ENCODE data around the gene PHACTR3.
A peak's percentile ranks its signal among the peaks of the same experiment; 100 is the strongest.
"Not testable (repeated sequence)": the region's sequence is repeated elsewhere in the genome, so short reads cannot be mapped to it uniquely, and the experiment has no call there.

Gene PHACTR3

DNA sequence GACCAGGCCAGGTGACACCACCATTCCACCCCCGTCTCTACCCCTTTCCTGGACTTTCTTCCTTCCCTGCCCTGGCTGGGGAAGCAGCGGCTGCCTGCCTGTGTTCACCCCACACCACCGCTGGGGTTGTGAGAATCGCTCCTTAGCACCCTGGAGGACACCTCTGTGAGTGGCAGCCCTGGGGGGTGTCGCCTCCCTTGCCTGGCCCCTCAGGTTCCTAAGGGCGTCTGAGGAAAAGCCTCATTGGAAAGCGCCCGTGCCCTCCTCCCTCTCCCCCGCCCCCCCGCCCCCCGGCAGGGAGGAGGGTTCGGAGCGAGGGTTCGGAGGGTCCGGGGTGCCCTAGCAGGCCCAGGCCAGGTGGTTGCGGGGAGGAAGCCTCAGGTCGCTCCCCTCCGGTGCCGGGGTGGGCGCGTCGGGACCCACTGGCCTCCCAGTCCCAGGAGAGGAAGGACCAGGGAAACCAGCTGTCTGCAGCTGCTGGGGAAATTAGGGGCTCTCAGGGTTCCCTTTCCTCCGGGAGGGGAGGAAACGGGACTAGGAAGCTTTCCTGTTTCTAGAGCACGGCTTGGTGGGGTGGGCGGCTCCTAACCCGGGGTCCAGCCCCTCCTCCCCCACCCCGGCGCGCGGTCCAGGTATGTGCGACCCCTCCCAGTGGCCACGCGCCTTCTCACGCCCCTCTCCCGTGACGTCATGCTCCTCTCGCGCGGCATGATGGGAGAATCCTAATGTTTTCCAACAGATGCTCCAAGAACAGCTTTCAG, at the start of gene PHACTR3:
PHACTR3 (plus strand) TSS at position 760 of the 761 bp plus-strand sequence. CDS start 475 bp downstream, outside the sequence.
- no peak for DNase-seq (ENCODE audit: low read depth in 3 of 3, low spot score in 1 of 3)

- not testable (repeated sequence) for DNase-seq (ENCODE audit: low read depth in 3 of 3, low spot score in 1 of 3)
Observed at GRCh38 chr20:59557733-59558529, 46.4 kb upstream of the PHACTR3 start.

- DNase-seq (ENCODE audit: low read depth in 3 of 3, low spot score in 1 of 3): no peak
Observed at GRCh38 chr20:59559024-59559817, 45.1 kb upstream of the PHACTR3 start.

DNA sequence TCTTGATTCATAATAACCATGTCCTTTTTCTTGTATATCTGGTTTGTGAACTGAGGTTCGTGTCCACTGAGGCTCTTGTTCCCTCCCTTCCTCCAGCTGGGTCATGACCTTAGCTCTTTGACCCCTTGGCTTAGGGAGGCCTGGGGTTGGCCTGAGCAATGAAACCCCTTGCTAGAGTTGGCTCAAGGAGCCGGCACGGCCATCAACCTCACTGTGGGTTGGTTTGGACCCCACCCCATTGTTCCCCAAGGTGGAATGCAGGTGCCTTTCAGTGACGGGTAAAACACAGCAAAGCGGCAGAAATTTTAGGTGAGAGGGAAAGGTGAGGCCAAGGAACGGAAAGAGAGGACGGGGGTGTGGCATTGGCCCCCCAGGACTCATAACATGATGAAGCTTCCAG, 44.5 kb upstream of the PHACTR3 start:
- no peak for DNase-seq (ENCODE audit: low read depth in 3 of 3, low spot score in 1 of 3)

- no peak for DNase-seq (ENCODE audit: low read depth in 3 of 3, low spot score in 1 of 3)
Observed at GRCh38 chr20:59560588-59561227, 43.6 kb upstream of the PHACTR3 start.

- no peak for DNase-seq (ENCODE audit: low read depth in 3 of 3, low spot score in 1 of 3)
Observed at GRCh38 chr20:59561228-59561605, 43.1 kb upstream of the PHACTR3 start.

DNA sequence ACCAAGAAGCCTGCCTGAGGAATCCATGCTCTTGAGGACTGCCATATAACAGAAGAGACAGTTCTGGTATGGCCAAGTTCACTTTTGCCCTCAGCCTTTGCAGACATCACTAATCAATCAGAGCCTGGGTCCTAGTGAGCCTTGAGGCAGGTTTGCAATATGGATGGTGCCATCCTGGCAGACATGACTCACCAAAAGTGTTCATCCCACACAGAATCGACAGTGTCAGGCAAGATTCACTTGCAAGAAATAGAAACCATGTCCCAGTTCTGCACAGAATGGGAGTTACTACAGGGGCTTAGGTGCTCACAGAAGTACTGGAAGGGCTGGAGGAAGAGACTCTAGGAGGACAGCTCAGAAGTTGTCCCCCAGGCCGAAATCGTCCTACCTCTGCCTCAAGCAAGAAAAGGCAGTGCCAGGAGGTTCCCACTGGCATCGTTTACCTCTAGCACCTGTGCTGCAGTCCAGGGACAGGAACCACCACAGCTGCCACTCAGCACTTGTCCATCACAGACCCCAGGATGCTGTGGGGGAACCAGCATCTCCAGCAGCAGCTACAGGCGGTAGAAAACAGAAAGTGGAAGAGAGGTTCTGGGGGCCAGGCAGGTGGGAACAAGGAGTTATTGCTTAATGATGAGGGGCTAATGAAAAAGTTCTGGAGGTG, 42.6 kb upstream of the PHACTR3 start:
- DNase-seq (ENCODE audit: low read depth in 3 of 3, low spot score in 1 of 3): no peak

DNA sequence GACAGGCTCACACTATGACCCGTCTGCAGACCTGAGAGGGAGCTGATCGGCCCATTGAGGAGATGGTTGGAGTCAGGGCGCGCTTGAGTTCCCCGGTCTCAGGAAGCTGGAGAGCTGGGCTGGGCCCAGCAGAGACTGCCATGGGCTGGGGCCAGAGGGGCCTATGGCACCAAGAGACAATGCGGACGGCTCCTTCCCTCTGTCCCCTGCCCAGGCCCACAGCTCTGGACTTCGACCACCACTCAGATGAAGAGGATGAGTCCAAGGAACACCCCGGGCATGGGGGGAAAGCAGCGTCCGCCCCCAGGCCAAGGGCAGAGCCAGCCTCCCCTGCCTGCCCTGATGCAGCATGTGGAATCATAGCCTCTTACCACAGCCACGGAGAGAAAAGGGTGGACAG, 40.2 kb upstream of the PHACTR3 start:
- DNase-seq (ENCODE audit: low read depth in 3 of 3, low spot score in 1 of 3): no peak

GRCh38 chr20:59564943-59565342, 39.4 kb upstream of the PHACTR3 start:
- DNase-seq (ENCODE audit: low read depth in 3 of 3, low spot score in 1 of 3): no peak

- DNase-seq (ENCODE audit: low read depth in 3 of 3, low spot score in 1 of 3): no peak
Observed at GRCh38 chr20:59565768-59566461, 38.4 kb upstream of the PHACTR3 start.

- DNase-seq (ENCODE audit: low read depth in 3 of 3, low spot score in 1 of 3): no peak
Observed at GRCh38 chr20:59566631-59567524, 37.5 kb upstream of the PHACTR3 start.

- no peak for DNase-seq (ENCODE audit: low read depth in 3 of 3, low spot score in 1 of 3)
Observed at GRCh38 chr20:59567585-59568508, 36.5 kb upstream of the PHACTR3 start.

GRCh38 chr20:59568509-59569024, 35.8 kb upstream of the PHACTR3 start:
- DNase-seq (ENCODE audit: low read depth in 3 of 3, low spot score in 1 of 3): no peak

DNA sequence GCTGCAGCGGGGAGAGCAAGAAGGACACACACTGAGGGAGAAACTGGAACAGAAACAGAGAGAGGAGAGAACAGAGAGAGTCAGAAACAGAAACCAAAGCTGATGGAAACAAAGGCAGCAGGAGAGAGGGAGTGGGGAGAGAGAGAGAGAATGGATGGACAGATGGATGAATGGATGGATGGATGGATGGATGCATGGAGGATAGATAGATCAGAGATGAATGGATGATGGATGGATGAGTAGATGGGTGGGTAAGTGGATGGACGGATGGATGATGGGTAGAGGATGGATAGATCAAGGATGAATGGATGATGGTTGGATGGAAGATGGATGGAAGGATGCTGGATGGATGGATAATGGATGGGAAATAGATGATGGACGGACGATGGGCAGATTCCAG, 35.0 kb upstream of the PHACTR3 start:
- DNase-seq (ENCODE audit: low read depth in 3 of 3, low spot score in 1 of 3): no peak

- no peak for DNase-seq (ENCODE audit: low read depth in 3 of 3, low spot score in 1 of 3)
Observed at GRCh38 chr20:59571151-59571550, 33.2 kb upstream of the PHACTR3 start.

GRCh38 chr20:59571551-59572314, 32.6 kb upstream of the PHACTR3 start:
- peak in 2 of 3 donors; percentile 26 to 37 for DNase-seq (ENCODE audit: low read depth in 3 of 3, low spot score in 1 of 3)

- DNase-seq (ENCODE audit: low read depth in 3 of 3, low spot score in 1 of 3): no peak
Observed at GRCh38 chr20:59572515-59572914, 31.8 kb upstream of the PHACTR3 start.
